Bladder microvascular endothelial cell (primary cell): Measurements from ENCODE around the gene TTC29. TPM values are rescaled to one million over a fixed set of nuclear protein-coding genes. Genes with fewer than 3 reads are reported as not detected.

Source experiments
- total RNA-seq: library from RNA; depleted of rRNA; stranded (reverse); fragments of >200 nt; gene quantifications from 2 replicates; pipeline ENCODE4 v1.2.3, GENCODE V29; 2014

The TTC29 gene
- 0.06 and 0.16 TPM in 2 replicates for total RNA-seq

GRCh38 chr4:146945556-146946374 is at the start of gene TTC29:
TTC29 (minus strand) TSS chr4:146945864; CDS start chr4:146939895, 5,969 bp downstream.

